Measurements from ENCODE around the gene CDCP1.
"Not testable (repeated sequence)": the region's sequence is repeated elsewhere in the genome, so short reads cannot be mapped to it uniquely, and the experiment has no call there.

The CDCP1 gene

DNA sequence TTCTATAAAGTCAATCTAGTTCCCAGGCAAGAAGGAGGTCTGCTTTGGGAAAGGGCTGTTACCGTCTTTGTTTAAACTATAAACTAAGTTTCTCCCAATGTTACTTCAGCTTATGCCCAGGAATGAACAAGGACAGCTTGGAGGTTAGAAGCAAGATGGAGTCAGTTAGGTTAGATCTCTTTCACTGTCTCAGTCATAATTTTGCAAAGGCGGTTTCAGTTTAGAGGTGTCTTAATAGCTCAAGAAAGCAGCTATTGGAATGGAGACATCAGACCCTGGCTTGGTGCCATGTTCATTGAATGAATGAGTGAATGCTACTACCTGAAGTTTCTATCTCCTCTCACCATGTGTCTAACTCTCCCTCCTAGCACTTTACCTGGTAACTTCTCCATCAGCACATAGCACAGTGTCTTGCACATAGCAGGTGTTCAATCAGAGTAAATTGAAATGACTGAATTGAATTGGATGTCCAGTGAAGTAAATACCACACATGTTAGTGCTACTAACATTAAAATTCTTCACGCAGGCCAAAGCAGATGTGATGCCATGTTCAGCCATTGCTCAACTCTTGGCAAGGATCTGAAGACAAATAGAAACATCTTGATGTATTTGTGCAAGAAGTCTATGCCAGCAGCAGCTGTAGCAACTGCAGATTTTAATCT is 91.9 kb downstream of the CDCP1 start:
- no peak for DNase-seq

GRCh38 chr3:45053805-45054195 is 92.4 kb downstream of the CDCP1 start:
- DNase-seq, result not testable (repeated sequence)

DNA sequence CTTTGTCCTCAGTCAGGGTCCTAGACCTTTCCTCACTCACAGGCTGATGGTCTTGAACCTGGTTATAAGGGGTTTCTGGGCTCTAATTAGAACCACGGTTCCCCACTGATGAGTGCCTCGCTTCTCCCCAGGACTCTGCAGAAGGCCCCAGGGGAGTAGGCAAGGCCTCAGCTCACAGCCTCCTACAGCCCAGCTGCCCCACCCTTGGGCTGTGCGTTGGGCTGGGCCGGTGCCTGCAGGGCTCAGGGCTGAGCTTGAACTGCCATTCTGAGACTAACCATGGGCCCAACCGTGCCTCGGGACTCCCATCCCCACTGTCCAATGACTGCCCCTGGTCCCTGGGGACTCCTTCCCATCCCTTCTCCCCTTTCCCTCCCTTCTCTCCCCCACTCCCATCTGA is 94.5 kb downstream of the CDCP1 start:
- DNase-seq, result no peak

DNA sequence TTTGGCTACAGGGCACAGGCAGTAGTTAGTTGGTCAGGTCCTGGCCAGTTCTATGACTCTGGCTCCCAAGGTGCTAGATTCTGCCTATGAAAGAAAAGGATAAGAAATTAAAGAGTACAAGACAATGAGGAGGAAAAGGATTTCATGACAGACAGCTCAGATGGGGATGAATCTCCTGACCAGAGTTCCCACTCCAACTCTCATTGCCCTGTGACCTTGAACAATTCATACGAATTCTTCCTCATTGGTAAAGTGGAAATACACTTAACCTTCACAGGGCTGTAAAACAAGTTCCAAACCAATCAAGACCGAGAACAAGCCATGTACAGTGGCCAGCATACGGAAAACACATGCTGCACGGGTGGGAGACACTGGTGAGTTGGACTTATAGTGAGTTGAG is 96.4 kb downstream of the CDCP1 start:
- no peak for DNase-seq

DNA sequence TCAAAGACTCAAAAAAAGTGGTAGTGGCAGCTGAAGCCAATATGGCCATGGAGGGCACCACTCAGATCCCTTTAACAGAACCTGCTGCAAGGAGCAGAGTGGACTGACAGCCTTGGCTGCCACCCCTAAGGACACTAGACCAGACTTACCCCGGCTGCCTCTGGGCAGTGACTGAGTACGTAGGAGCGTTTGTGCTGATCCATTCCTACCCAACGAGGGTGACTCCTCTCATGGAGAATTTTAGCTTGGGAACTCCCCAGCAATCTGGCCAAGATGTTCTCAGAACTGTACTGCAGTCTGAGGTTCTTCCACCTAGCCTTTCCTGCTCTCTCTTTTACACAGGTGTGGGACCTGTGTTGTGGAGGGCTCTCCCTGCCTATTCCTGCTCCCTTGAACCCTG is 97.9 kb downstream of the CDCP1 start:
- no peak for DNase-seq

GRCh38 chr3:45043728-45044299 is 102.4 kb downstream of the CDCP1 start:
- DNase-seq, result no peak

- DNase-seq, result no peak
Measured at GRCh38 chr3:45042162-45042561, 104.0 kb downstream of the CDCP1 start.

DNA sequence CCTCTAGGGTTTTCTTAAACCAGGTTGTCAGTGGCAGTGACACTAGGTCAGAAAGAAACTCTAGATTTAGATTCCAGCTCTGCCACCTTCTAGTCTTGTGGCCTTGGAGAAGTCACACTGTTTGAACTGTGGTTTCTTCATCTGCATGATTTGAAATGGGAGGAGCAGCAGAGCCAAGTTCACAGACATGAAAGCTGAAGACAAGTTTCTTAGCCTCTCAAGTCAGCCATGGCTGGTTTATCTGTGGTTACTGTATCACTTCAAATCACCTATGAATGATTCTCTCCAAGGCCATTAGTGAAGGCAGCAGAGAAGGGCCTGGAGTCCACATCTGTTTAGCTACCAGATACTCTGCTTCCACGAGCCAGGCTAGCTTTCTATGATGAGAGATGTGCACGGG is 104.5 kb downstream of the CDCP1 start:
- no peak for DNase-seq

GRCh38 chr3:45037720-45038455 is 108.3 kb downstream of the CDCP1 start:
- peak; percentile 83 for DNase-seq

GRCh38 chr3:45035441-45036301 is 110.5 kb downstream of the CDCP1 start:
- DNase-seq, result no peak

DNA sequence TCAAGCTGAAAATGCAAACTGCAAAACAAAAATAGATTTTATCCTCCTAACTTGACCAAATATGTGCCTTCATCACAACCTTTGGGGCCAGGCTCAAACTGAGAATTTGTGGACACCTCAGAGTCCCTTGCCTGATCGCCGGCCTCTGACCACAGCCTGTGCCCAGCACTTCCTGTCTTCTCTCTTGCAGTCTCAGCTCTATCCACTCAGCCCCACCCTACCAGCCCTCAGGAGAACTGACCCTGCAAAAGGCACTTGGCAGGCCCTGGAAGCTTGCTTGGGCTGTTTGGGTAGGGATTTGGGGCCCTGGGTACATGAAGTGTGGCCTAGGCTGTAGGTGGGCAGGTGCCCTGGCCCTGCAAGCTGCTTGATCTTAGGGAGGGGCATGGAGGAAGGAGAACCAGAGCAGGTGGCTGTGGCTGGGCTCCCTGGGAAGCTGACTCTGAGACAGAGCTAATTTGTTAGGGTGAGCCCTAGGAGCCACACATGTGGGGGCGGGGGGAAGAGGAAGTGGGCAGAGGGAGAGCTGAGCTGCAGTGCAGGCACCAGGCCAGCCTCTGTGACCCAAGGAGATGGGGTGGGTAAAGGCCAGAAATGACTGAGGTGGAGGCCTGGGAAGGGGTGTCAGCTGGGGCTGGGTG is 111.4 kb downstream of the CDCP1 start:
- DNase-seq, result no peak

- no peak for DNase-seq
Measured at GRCh38 chr3:45033791-45034190, 112.4 kb downstream of the CDCP1 start.

Data from T-helper 9 cell (primary cell).